ENCODE data around the gene FHIT.
A peak's percentile ranks its signal among the peaks of the same experiment; 100 is the strongest.
"Not testable (repeated sequence)": the region's sequence is repeated elsewhere in the genome, so short reads cannot be mapped to it uniquely, and the experiment has no call there.

The FHIT gene

GRCh38 chr3:61094608-61095007 lies 156.6 kb downstream of the FHIT start:
- no peak for DNase-seq

- no peak for DNase-seq
Measured at GRCh38 chr3:61093364-61093763, 157.9 kb downstream of the FHIT start.

- DNase-seq = no peak
Measured at GRCh38 chr3:61092870-61093269, 158.4 kb downstream of the FHIT start.

- no peak for DNase-seq
Measured at GRCh38 chr3:61090389-61091169, 160.7 kb downstream of the FHIT start.

GRCh38 chr3:61087465-61087864 lies 163.8 kb downstream of the FHIT start:
- DNase-seq = no peak

- no peak for DNase-seq
Measured at GRCh38 chr3:61081554-61081953, 169.7 kb downstream of the FHIT start.

- no peak for DNase-seq
Measured at GRCh38 chr3:61080737-61081445, 170.4 kb downstream of the FHIT start.

- DNase-seq = no peak
Measured at GRCh38 chr3:61078048-61078752, 173.1 kb downstream of the FHIT start.

GRCh38 chr3:61077551-61077950 lies 173.7 kb downstream of the FHIT start:
- DNase-seq = no peak

GRCh38 chr3:61074783-61075182 lies 176.5 kb downstream of the FHIT start:
- no peak for DNase-seq

- no peak for DNase-seq
Measured at GRCh38 chr3:61073566-61074165, 177.6 kb downstream of the FHIT start.

- no peak for DNase-seq
Measured at GRCh38 chr3:61068084-61068483, 183.2 kb downstream of the FHIT start.

- DNase-seq = no peak
Measured at GRCh38 chr3:61066800-61067199, 184.5 kb downstream of the FHIT start.

- not testable (repeated sequence) for DNase-seq
Measured at GRCh38 chr3:61066222-61066621, 185.0 kb downstream of the FHIT start.

GRCh38 chr3:61065451-61066011 lies 185.7 kb downstream of the FHIT start:
- DNase-seq = no peak

GRCh38 chr3:61061092-61061723 lies 190.0 kb downstream of the FHIT start:
- DNase-seq = no peak

- DNase-seq = no peak
Measured at GRCh38 chr3:61060411-61060861, 190.8 kb downstream of the FHIT start.

GRCh38 chr3:61058836-61059235 lies 192.4 kb downstream of the FHIT start:
- DNase-seq = no peak

GRCh38 chr3:61057464-61057863 lies 193.8 kb downstream of the FHIT start:
- no peak for DNase-seq

- no peak for DNase-seq
Measured at GRCh38 chr3:61055447-61055846, 195.8 kb downstream of the FHIT start.

- DNase-seq = peak; percentile 38
Measured at GRCh38 chr3:61053781-61054496, 197.3 kb downstream of the FHIT start.

GRCh38 chr3:61052851-61053250 lies 198.4 kb downstream of the FHIT start:
- DNase-seq = no peak

Measured in NCI-H510A treated with DMSO at 0.1 percent for 48 hours (cell line).